RPMI7951 (cell line): ENCODE measurements around the gene A3GALT2. TPM values are rescaled to one million over a fixed set of nuclear protein-coding genes. Genes with fewer than 3 reads are reported as not detected.
"Not testable (repeated sequence)": the region's sequence is repeated elsewhere in the genome, so short reads cannot be mapped to it uniquely, and the experiment has no call there.

ENCODE experiments used
- DNase-seq: peaks from one replicate; pipeline ENCODE4 v3.0.0-alpha.2; 2012; ENCODE audit warnings: low read depth
- total RNA-seq: library from RNA; depleted of rRNA; stranded (reverse); fragments of >200 nt; shearing (Covaris generic); gene quantifications from 2 replicates; pipeline ENCODE4 v1.2.3, GENCODE V29; 2014

Gene A3GALT2
- total RNA-seq, 1 experiment from 2014 or later: not detected

GRCh38 chr1:33314416-33314815 is 6.5 kb downstream of the A3GALT2 start:
- no peak for DNase-seq

GRCh38 chr1:33312413-33312749 is 8.5 kb downstream of the A3GALT2 start:
- DNase-seq: no peak

GRCh38 chr1:33311706-33312412 is 9.0 kb downstream of the A3GALT2 start:
- DNase-seq: no peak

- DNase-seq: no peak
These were observed 10.2 kb downstream of the A3GALT2 start for GRCh38 chr1:33310702-33311101.

DNA sequence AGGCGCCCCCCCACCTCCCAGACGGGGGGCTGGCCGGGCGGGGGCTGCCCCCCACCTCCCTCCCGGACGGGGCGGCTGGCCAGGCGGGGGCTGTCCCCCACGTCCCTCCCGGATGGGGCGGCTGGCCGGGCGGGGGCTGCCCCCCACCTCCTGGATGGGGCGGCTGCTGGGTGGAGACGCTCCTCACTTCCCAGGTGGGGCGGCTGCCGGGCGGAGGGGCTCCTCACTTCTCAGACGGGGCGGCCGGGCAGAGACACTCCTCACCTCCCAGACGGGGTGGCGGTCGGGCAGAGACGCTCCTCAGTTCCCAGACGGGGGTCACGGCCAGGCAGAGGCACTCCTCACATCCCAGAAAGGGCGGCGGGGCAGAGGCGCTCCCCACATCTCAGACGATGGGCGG is 11.5 kb downstream of the A3GALT2 start:
- not testable (repeated sequence) for DNase-seq

GRCh38 chr1:33307494-33307864 is 13.4 kb downstream of the A3GALT2 start:
- no peak for DNase-seq

DNA sequence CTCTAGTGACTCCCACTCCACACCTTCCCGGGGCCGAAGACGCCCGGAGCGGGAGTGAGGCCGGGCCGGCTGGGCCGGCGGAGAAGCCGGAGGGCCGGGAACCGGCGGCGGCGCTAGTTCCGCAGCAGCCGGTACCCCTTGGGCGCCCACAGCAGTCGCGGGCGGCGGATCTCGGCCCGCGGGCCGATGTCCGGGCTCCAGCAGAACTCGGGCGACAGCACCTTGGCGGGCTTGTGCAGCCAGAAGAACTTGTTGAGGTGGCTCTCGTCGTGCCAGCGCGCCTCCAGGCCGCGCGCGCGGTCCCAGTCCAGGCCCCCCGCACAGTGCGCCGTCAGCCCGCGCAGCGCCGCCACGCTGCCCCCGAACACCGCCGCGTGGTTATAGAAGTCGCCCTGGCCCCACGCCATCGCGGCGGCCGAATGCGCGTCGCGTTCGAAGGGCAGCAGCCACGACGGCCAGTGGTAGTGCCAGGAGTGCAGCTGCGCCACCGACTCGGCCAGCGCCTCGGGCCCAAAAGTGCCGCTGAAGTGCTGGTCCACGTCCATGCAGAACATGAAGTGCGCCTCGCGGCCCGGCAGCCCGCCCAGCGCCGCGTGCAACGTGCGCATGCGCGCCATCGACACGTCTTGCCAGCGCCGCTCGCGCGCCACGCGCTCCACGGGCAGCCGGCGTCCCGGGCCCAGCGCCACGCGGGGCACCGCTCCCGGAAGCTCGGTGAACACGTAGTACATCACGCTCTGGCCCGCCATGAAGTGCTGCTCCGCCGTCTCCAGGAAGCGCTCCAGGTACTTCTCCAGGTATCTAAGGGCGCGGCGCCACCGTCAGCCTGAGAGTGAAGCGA is 14.0 kb downstream of the A3GALT2 start:
- no peak for DNase-seq

DNA sequence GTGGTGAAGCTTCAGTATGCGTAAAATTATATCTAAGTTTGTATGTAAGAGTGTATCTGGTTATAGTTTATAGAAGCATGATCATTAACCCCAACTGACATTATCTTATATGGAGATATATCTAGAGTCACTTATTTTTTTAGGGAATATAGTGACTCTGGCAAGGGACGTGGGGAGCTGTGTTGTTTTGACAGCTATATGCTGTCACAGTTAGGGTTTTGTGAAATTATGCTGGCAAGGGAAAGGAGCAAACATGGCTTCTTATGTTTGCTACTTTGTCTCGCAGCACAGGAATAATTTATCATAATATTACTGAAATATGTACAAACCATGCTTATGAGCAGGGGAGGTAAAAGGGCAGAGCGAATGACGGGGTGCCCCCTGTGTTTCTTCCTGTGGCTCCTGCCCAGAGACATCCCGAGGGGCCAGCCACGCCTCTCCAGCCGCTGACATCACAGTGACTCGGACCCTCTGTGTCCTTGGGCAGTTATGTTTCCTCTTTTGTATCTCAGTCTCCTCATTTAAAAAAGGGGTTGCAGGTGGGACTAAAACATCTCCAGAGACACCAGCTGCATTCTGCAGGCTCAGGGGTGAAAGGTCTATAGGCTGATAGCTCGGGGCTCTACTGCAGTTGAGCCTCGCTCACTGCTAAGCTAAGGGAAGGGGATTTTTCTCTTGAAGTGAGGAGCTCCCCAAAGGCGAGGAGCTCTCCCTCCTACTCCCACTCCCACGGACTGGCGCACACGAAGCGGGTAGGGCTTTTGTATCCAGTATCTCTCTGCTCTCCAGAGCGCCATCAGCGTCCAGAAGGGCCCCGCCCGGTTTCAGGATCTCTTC is 14.9 kb downstream of the A3GALT2 start:
- DNase-seq: no peak

DNA sequence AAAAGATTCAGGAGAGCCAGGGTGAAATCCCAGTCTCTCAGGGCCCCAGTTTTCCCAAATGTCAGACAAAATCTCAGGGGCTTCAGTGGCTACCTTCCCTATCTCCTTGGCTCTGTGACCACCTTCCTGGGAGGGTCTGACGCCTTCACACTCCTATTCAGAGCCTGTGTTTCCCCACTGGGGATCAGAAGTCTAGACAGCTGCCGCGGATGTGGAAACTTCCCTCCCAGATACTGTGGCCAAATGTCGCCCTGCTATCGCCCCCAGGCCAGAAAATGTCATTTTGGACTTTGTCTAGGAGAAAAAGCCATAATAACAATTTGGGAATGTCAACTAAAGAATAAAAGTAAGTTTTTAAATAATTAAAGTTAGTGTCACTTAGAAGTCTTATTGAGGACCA is 15.9 kb downstream of the A3GALT2 start:
- DNase-seq: no peak

DNA sequence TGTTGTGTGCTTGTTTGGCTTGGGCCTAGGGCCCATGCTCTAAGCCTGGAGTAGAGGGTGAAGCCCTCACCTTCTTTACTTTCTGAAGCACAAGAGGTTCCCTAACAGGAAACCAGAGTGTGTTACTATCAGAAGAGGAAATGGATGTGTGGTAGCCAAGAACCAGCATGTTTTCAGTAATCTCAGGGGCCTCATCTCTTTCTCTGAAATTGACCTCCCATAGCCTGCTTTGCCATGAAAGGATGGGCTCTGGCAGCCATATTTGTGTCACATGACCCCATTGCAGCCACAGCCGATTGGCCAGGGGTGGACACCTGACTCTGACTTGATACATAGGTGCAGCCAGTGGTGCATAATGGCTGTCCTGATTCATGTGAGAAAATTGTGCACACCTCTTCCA is 18.6 kb downstream of the A3GALT2 start:
- no peak for DNase-seq

GRCh38 chr1:33301273-33301984 is 19.5 kb downstream of the A3GALT2 start:
- peak; percentile 95 for DNase-seq

DNA sequence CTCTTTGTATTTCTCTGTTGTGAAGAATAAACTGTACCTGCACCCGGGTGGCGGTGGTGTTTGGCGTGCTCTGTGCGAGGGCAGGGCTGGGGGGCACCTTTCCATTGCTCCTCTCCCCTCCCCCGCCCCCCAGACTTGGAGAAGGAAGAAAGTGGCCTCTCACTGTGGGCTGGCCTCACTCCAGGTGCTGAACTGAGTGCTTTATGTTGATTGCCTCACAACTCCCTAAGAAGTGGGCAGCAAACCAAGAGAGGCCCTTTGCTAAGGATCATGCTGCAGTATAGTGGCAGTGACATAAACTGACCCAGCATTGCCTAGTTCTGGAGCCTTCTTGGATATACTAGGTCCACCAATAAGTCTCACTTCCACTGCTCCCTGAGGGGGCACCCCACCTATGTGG is 20.2 kb downstream of the A3GALT2 start:
- DNase-seq: peak; percentile 83

- DNase-seq: no peak
These were observed 21.3 kb downstream of the A3GALT2 start for GRCh38 chr1:33299461-33300155.

GRCh38 chr1:33298623-33299277 is 22.1 kb downstream of the A3GALT2 start:
- DNase-seq: peak; percentile 65

- no peak for DNase-seq
These were observed 22.8 kb downstream of the A3GALT2 start for GRCh38 chr1:33297911-33298622.

GRCh38 chr1:33296824-33297223 is 24.1 kb downstream of the A3GALT2 start:
- DNase-seq: no peak

DNA sequence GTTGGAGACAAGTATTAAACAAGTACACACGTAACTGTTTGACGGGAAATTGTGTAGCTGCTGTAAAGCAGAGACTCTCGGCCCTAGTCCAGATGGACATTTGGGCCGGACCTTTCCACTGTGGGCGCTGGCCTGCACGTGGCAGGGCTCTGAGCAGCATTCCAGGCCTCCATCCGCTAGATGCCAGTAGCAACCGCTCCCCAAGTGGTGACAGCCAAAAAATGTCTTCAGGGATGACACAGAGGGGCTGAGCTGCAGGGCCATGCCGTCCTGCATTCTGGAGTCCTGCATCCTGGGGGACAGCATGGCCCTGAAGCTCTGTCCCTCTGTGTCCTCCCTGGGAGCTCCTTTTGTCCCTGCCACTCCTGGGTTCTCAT is 24.8 kb downstream of the A3GALT2 start:
- no peak for DNase-seq

- DNase-seq: peak; percentile 77
These were observed 25.3 kb downstream of the A3GALT2 start for GRCh38 chr1:33295450-33296081.

DNA sequence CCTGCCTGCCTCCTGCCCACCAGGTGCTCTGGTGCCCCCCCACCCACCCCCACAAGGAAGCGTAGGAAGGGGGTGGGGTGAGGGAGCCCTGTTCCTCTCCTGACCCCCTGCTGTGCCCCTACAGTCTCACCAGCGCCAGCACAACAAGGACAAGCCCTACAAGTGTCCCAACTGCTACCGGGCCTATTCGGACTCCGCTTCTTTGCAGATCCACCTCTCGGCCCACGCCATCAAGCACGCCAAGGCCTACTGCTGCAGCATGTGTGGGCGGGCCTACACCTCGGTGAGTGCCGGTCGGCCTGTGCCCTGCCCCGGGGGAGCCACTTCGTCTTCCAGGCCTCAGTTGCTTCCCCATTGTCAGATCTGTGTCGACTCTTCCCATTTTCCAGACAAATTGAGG is 25.9 kb downstream of the A3GALT2 start:
- no peak for DNase-seq
